Measurements from ENCODE around the gene MRPL3. TPM values are rescaled to one million over a fixed set of nuclear protein-coding genes. Genes with fewer than 3 reads are reported as not detected.

MRPL3 gene
- total RNA-seq, 1 experiment from 2014 or later, result 126 TPM

DNA sequence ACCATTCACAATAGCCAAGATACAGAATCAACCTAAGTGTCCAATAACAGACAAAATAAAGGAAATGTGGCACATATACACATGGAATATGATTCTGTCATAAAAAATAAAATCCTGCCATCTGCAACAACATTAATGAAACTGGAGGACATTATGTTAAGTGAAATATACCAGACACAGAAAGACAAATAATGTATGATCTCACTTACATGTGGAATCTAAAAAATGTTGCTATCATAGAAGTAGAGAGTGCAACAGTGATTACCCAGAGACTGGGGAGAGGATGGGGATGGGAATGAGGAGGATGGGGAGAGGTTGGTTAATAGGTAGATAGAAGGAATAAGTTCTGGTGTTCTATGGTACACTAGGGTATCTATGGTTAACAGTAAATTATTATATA, 28.7 kb downstream of the MRPL3 start:
- Mint-ChIP-seq H3K36me3 (ENCODE audit: insufficient read depth, unreplicated experiment) (peaks cover 33% of the 10 kb centered on the region), H3K4me3 (ENCODE audit: unreplicated experiment) (no peak overlapping the region), H3K4me1 (ENCODE audit: low read depth, unreplicated experiment) (peaks cover 5% of the 10 kb centered on the region), H3K27me3 (ENCODE audit: insufficient read depth, unreplicated experiment) (no peaks in the 10 kb centered on the region), H3K27ac (ENCODE audit: unreplicated experiment) (no peak overlapping the region), H3K9me3 (ENCODE audit: unreplicated experiment) (no peaks in the 10 kb centered on the region)
- CTCF ChIA-PET, result no interaction called here
- no peak overlapping the region for H3K4me3 ChIP-seq (ENCODE audit: low read depth, low read length)
- intact Hi-C loops (cut with micrococcal nuclease; ENCODE audit: unreplicated experiment), result no loop called here
- TF ChIP-seq, protein P1, sequence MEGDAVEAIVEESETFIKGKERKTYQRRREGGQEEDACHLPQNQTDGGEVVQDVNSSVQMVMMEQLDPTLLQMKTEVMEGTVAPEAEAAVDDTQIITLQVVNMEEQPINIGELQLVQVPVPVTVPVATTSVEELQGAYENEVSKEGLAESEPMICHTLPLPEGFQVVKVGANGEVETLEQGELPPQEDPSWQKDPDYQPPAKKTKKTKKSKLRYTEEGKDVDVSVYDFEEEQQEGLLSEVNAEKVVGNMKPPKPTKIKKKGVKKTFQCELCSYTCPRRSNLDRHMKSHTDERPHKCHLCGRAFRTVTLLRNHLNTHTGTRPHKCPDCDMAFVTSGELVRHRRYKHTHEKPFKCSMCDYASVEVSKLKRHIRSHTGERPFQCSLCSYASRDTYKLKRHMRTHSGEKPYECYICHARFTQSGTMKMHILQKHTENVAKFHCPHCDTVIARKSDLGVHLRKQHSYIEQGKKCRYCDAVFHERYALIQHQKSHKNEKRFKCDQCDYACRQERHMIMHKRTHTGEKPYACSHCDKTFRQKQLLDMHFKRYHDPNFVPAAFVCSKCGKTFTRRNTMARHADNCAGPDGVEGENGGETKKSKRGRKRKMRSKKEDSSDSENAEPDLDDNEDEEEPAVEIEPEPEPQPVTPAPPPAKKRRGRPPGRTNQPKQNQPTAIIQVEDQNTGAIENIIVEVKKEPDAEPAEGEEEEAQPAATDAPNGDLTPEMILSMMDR (IDR thresholded peaks at IDR 0.05; ENCODE audit: insufficient read depth in 1 of 2, low read depth in 1 of 2, low read length in 1 of 2, severe bottlenecking in 1 of 2, unreplicated experiment in 1 of 2), result no peak
- H3K9me3 ChIP-seq, result no peaks in the 10 kb centered on the region
- H3K27me3 ChIP-seq (replicated peaks; ENCODE audit: control insufficient read depth, insufficient read depth, low read length), result no peaks in the 10 kb centered on the region
- no TSS peak for BruUV-seq (replicated peaks)
- H3K4me1 ChIP-seq, result no peaks in the 10 kb centered on the region; the same call in 1 of the 2 replicates
- H3K36me3 ChIP-seq (ENCODE audit: control insufficient read depth, insufficient read depth, low read length), result no peaks in the 10 kb centered on the region; the same call in 1 of the 2 replicates
- DNase-seq, result no peak
- POLR2A ChIA-PET, result no interaction called here

DNA sequence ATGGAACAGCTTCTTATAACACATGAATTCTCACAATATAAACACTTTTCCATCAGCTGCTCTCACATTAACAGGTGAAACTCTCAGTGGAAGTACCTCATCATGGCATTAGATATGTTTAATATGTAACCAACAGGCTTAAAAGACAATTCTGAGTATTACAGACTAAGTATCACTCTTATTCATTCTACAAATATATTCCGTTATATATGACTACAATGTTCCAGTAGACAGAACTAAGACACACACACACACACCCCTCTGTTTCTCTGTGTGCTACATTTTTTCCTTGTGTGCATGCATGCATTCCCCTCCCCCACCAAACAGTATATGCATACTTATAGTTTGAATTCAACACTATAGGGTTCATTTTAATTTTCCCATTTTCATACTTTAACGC, 32.4 kb downstream of the MRPL3 start:
- H3K27me3 Mint-ChIP-seq (ENCODE audit: insufficient read depth, unreplicated experiment), result no peaks in the 10 kb centered on the region
- no peaks in the 10 kb centered on the region; the same call in 1 of the 2 replicates for H3K36me3 ChIP-seq (ENCODE audit: control insufficient read depth, insufficient read depth, low read length)
- no peaks in the 10 kb centered on the region for H3K4me1 Mint-ChIP-seq (ENCODE audit: low read depth, unreplicated experiment)
- no peak overlapping the region for H3K4me3 ChIP-seq (ENCODE audit: low read depth, low read length)
- DNase-seq, result no peak
- POLR2A ChIA-PET, result no interaction called here
- H3K9me3 ChIP-seq, result no peaks in the 10 kb centered on the region
- peaks cover 44% of the 10 kb centered on the region for H3K36me3 Mint-ChIP-seq (ENCODE audit: insufficient read depth, unreplicated experiment)
- intact Hi-C loops (cut with micrococcal nuclease; ENCODE audit: unreplicated experiment), result no loop called here
- CTCF ChIA-PET, result no interaction called here
- TF ChIP-seq, protein P1 (IDR thresholded peaks at IDR 0.05; ENCODE audit: insufficient read depth in 1 of 2, low read depth in 1 of 2, low read length in 1 of 2, severe bottlenecking in 1 of 2, unreplicated experiment in 1 of 2), result no peak
- no peak overlapping the region for H3K27ac Mint-ChIP-seq (ENCODE audit: unreplicated experiment)
- H3K4me3 Mint-ChIP-seq (ENCODE audit: unreplicated experiment), result no peak overlapping the region
- no peaks in the 10 kb centered on the region for H3K9me3 Mint-ChIP-seq (ENCODE audit: unreplicated experiment)
- H3K27me3 ChIP-seq (replicated peaks; ENCODE audit: control insufficient read depth, insufficient read depth, low read length), result no peaks in the 10 kb centered on the region
- no peaks in the 10 kb centered on the region for H3K4me1 ChIP-seq
- no TSS peak for BruUV-seq (replicated peaks)

DNA sequence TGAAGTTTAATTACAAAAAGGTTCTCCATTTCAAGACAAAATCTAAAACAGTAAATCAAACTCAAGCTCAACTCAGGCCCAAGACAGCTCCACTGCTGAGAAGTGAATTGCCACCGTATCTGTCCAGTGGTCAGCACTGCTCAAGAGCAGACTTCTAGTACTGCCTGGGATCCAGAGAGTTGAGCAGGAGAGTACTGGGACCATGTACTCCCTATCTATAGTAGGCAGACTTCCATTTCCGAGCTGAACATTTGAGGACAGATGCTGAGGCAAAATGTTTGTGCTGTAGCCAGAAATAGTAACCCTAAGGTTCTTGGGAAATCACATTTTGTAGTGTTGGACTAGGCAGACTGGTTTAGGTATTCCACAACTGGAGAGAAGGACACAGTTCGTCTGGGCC, 44.1 kb downstream of the MRPL3 start:
- no peaks in the 10 kb centered on the region for H3K4me1 ChIP-seq
- H3K27me3 ChIP-seq (replicated peaks; ENCODE audit: control insufficient read depth, insufficient read depth, low read length), result no peaks in the 10 kb centered on the region
- no peak overlapping the region for H3K27ac Mint-ChIP-seq (ENCODE audit: unreplicated experiment)
- H3K27me3 Mint-ChIP-seq (ENCODE audit: insufficient read depth, unreplicated experiment), result no peaks in the 10 kb centered on the region
- no peak overlapping the region for H3K4me3 ChIP-seq (ENCODE audit: low read depth, low read length)
- ChIA-PET POLR2A (no interaction called here), CTCF (no interaction called here)
- BruUV-seq (replicated peaks), result no TSS peak
- no peaks in the 10 kb centered on the region for H3K9me3 Mint-ChIP-seq (ENCODE audit: unreplicated experiment)
- no peak for DNase-seq
- no peaks in the 10 kb centered on the region for H3K36me3 ChIP-seq (ENCODE audit: control insufficient read depth, insufficient read depth, low read length)
- TF ChIP-seq, protein P1 (IDR thresholded peaks at IDR 0.05; ENCODE audit: insufficient read depth in 1 of 2, low read depth in 1 of 2, low read length in 1 of 2, severe bottlenecking in 1 of 2, unreplicated experiment in 1 of 2), result no peak
- intact Hi-C loops (cut with micrococcal nuclease; ENCODE audit: unreplicated experiment), result no loop called here
- H3K9me3 ChIP-seq, result no peaks in the 10 kb centered on the region
- no peak overlapping the region for H3K4me3 Mint-ChIP-seq (ENCODE audit: unreplicated experiment)
- no peaks in the 10 kb centered on the region for H3K4me1 Mint-ChIP-seq (ENCODE audit: low read depth, unreplicated experiment)
- peaks cover 23% of the 10 kb centered on the region for H3K36me3 Mint-ChIP-seq (ENCODE audit: insufficient read depth, unreplicated experiment)

Measured in Caco-2 (cell line).